ENCODE results near the gene UAP1. TPM values are rescaled to one million over a fixed set of nuclear protein-coding genes. Genes with fewer than 3 reads are reported as not detected.

The UAP1 gene
- total RNA-seq, 2 donors from 2014 or later = 37.5 to 53.1 TPM

- TF ChIP-seq CTCF (IDR thresholded peaks at IDR 0.05) = no peak
- Histone ChIP-seq H3K27ac (peak overlapping the region; percentile 6 to 80), H3K36me3 (no peaks in the 10 kb centered on the region)
Observed at GRCh38 chr1:162554258-162554657, 7.3 kb upstream of the UAP1 start.

GRCh38 chr1:162557536-162557935 is 4.0 kb upstream of the UAP1 start:
- H3K27me3 ChIP-seq = no peaks in the 10 kb centered on the region
- H3K27ac ChIP-seq = peak overlapping the region in 1 of 2 donors; percentile 24
- DNase-seq (ENCODE audit: low spot score) = no peak
- TF ChIP-seq CTCF (IDR thresholded peaks at IDR 0.05) = no peak
- H3K4me3 ChIP-seq = no peak overlapping the region
- no peaks in the 10 kb centered on the region for H3K36me3 ChIP-seq
- H3K9me3 ChIP-seq = no peaks in the 10 kb centered on the region
- peaks cover 0 to 25% of the 10 kb centered on the region in 2 donors for H3K4me1 ChIP-seq

More at GRCh38 chr1:162554258-162554657, 7.3 kb upstream of the UAP1 start:
- no peaks in the 10 kb centered on the region for H3K27me3 ChIP-seq
- no peak overlapping the region for H3K4me3 ChIP-seq
- no peaks in the 10 kb centered on the region for H3K9me3 ChIP-seq
- DNase-seq (ENCODE audit: low spot score) = no peak
- peaks cover 0 to 5% of the 10 kb centered on the region in 2 donors for H3K4me1 ChIP-seq

DNA sequence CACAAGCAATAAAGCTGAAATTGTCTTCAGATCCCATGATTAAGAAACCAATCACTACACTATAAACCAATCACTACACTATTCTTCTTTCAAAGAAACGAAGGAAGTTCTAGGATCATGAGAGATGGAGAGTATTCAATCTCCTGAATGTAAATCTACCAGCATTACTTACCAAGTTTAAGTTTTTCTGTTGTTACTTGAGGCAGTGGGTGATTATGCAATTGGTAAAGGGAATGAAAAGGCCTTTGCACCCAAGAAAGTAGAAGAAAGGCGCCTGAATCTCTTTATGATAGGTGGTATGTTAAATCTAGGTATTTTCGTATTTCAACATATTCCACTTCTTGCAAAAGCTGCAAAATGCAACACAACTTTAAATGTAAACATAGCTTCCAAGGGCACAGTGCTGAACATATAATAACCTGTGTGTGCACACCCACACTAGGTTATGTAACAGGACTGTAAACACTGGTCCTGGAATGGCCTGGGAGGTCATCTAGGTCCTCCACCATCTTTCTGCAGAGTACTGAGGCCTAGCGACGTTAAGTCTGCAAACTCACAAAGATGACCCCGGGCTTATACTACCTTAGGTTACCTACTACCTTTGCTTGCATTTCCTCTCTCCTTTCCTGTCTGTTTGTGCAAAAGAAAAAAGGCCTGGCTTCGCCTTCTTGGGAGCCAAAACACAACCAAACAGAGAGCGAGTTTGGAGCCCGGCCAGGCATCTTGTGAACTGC is 1.1 kb upstream of the UAP1 start:
- TF ChIP-seq CTCF (IDR thresholded peaks at IDR 0.05) = no peak
- peaks cover 0 to 42% of the 10 kb centered on the region in 2 donors for H3K4me1 ChIP-seq
- H3K9me3 ChIP-seq = no peaks in the 10 kb centered on the region
- peak overlapping the region; percentile 75 to 92 for H3K4me3 ChIP-seq
- DNase-seq (ENCODE audit: low spot score) = no peak
- no peaks in the 10 kb centered on the region for H3K36me3 ChIP-seq
- no peaks in the 10 kb centered on the region for H3K27me3 ChIP-seq
- H3K27ac ChIP-seq = peak overlapping the region; percentile 93 to 98

DNA sequence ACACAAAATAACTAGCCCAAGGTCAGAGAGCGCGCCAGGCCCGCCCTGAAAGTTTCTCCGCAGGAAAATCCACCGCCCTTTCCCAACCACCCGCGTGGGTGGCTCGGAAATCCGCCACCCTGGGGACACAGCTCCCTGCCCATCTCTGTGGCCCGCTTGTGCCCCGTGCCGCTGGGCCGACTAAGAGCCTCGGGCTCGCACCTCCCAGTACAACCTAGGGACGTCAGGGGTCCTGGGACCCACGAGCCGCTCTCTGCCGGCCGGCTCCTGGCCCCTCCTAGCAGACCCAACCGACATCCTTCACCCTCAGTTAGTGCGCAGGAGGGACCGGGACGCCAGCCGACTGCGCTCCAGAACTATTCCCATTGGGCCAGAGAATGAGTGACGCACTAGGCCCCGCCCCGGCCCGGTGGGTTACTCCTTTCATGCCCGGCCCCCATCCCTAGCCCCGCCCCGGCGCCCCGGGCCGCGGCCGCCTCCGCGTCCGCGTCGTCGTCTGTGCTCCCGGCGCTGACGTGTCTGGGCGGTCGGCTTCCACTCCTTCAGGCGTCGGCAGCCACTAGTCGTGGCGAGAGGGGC is 396 bp upstream of the UAP1 start:
- no peaks in the 10 kb centered on the region for H3K27me3 ChIP-seq
- peaks cover 0 to 42% of the 10 kb centered on the region in 2 donors for H3K4me1 ChIP-seq
- peak; percentile 99 for DNase-seq (ENCODE audit: low spot score)
- no peaks in the 10 kb centered on the region for H3K9me3 ChIP-seq
- no peak for TF ChIP-seq CTCF (IDR thresholded peaks at IDR 0.05)
- H3K36me3 ChIP-seq = peaks cover under 1% of the 10 kb centered on the region
- H3K4me3 ChIP-seq = peak overlapping the region; percentile 75 to 92
- H3K27ac ChIP-seq = peak overlapping the region; percentile 93 to 98

DNA sequence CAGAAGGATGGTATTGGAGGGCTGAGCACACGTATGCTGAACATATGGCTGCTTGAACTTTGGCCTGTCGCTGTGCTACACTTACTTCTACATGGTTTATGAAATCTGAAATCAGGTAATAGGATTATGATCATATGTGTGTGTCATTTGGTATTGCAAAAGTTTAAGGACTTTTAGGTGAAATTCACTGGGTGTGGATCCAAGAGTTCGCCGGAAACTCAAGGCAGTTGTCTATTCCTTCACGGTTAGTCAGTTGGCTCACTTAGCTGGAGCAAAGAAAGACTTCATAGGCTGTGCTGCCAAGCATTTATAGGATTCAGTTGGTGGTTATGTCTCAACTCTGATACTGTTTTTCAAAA is 927 bp downstream of the UAP1 start:
- H3K9me3 ChIP-seq = no peaks in the 10 kb centered on the region
- peak overlapping the region; percentile 75 to 92 for H3K4me3 ChIP-seq
- H3K4me1 ChIP-seq = peaks cover 0 to 42% of the 10 kb centered on the region in 2 donors
- H3K27ac ChIP-seq = peak overlapping the region; percentile 93 to 98
- no peak for TF ChIP-seq CTCF (IDR thresholded peaks at IDR 0.05)
- DNase-seq (ENCODE audit: low spot score) = no peak
- H3K27me3 ChIP-seq = no peaks in the 10 kb centered on the region
- H3K36me3 ChIP-seq = peaks cover 13% of the 10 kb centered on the region

Measured in right atrium auricular region (tissue), 2 donors.